Endothelial cell of umbilical vein (primary cell): ENCODE results near the gene PTP4A1.

ENCODE experiments used
- MAX ChIP-seq: IDR thresholded peaks from 2 replicates; pipeline ENCODE4 v1.6.1; 2011; ENCODE audit not compliant: insufficient read depth, insufficient read length
- POLR2A ChIP-seq: IDR thresholded peaks from 2 replicates; pipeline ENCODE4 v1.6.1; 2012; ENCODE audit warnings: low read depth, mild to moderate bottlenecking, control low read depth, low read length
- TF ChIP-seq, protein P1 (sequence below), 2 donors: IDR thresholded peaks; 1 replicate in 1 of 2; 2 replicates in 1 of 2; pipeline ENCODE4 v1.5.1; 2011; ENCODE audit warnings: low read length in 2 of 2, mild to moderate bottlenecking in 2 of 2, moderate library complexity in 2 of 2, control low read depth in 1 of 2, inconsistent platforms in 1 of 2, low read depth in 1 of 2; ENCODE audit not compliant: insufficient read depth in 1 of 2; ENCODE audit errors: extremely low read depth in 1 of 2

GRCh38 chr6:63578757-63579156 is 6.5 kb downstream of the PTP4A1 start:
- TF ChIP-seq, protein P1, sequence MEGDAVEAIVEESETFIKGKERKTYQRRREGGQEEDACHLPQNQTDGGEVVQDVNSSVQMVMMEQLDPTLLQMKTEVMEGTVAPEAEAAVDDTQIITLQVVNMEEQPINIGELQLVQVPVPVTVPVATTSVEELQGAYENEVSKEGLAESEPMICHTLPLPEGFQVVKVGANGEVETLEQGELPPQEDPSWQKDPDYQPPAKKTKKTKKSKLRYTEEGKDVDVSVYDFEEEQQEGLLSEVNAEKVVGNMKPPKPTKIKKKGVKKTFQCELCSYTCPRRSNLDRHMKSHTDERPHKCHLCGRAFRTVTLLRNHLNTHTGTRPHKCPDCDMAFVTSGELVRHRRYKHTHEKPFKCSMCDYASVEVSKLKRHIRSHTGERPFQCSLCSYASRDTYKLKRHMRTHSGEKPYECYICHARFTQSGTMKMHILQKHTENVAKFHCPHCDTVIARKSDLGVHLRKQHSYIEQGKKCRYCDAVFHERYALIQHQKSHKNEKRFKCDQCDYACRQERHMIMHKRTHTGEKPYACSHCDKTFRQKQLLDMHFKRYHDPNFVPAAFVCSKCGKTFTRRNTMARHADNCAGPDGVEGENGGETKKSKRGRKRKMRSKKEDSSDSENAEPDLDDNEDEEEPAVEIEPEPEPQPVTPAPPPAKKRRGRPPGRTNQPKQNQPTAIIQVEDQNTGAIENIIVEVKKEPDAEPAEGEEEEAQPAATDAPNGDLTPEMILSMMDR (IDR thresholded peaks at IDR 0.05; ENCODE audit: extremely low read depth in 1 of 2, insufficient read depth in 1 of 2, low read depth in 1 of 2, low read length in 2 of 2), result no peak
- TF ChIP-seq MAX, result no peak
- no peak for TF ChIP-seq POLR2A
